GM19240 (cell line): ENCODE data around the gene KCNIP4.
"Not testable (repeated sequence)": the region's sequence is repeated elsewhere in the genome, so short reads cannot be mapped to it uniquely, and the experiment has no call there.

ENCODE experiments used
- DNase-seq: peaks from one replicate; pipeline ENCODE4 v3.0.0; 2011; ENCODE audit warnings: low spot score; ENCODE audit not compliant: insufficient read length

The KCNIP4 gene

GRCh38 chr4:21376176-21376575 is 572.4 kb downstream of the KCNIP4 start:
- DNase-seq = no peak

DNA sequence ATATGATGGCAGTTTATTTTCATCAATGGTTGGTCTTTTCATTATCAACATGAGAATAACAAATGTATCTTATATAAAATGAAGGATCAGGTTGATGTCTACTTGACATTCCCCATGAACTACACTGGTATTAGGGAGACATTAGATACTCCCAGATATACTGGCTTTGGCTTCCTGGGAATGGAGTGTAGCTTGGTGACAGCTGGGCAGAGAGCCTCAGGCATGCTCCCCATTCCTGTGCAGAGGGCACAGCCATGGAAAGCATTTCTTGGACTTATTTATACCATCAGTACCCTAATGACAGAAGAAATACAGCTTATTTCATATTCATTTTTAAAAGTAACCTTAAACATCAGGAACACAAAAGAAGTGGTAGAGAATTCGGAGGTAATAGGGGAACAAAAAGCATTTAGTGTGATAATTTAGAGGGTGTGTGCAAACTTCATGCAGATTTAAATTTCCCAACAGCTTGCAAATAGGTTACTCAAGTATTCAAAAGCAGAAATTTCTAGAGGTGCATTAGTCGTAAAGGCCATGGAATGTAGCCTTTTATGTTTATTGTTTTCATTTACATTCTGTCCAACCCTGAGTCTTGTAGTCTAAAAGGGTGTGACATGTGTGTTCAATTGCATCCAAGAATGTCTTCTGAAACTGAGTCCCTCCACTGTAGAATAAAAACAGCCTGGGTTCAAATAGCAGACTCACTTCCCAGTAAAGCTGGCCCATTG is 573.8 kb downstream of the KCNIP4 start:
- DNase-seq = no peak

- DNase-seq = no peak
Measured at GRCh38 chr4:21367567-21367966, 581.0 kb downstream of the KCNIP4 start.

- no peak for DNase-seq
Measured at GRCh38 chr4:21366840-21367239, 581.7 kb downstream of the KCNIP4 start.

DNA sequence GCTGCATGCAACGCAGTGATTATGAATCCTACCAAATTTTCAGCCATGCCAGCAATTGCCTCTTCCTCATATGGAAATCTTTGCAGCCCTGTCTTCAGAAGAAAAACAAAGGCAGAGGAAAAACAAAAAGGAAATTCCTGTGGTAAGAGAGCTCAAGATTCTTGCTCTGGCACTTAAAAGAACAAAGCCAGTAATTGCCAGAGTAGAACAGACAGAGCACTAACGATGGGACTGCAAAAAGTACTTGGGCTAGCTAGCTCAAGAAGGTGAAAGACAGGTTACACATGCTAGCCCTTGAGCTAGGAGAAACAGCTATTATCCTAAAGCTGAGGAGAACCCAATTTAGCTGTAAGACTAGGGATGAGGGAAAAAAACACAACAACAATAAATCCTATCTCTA is 582.3 kb downstream of the KCNIP4 start:
- no peak for DNase-seq

DNA sequence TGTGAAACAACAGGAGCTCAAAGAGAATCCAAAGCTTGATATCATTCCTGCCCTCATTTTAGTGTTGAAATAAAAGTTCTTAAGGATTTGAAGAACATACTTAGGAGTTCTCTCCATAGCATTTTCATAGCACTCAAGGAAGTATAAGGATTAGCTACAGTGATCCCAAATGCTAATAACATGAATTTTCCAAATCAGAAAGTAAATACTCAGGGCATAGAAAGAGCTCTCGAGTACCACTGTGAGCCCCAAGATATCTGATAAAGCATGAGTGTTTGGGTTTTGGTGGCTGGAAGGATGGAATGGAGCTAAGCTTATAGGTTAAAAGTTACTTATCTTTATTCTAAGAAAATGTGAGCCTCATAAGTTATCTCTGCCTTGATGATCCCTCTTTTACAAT is 584.9 kb downstream of the KCNIP4 start:
- DNase-seq = no peak

DNA sequence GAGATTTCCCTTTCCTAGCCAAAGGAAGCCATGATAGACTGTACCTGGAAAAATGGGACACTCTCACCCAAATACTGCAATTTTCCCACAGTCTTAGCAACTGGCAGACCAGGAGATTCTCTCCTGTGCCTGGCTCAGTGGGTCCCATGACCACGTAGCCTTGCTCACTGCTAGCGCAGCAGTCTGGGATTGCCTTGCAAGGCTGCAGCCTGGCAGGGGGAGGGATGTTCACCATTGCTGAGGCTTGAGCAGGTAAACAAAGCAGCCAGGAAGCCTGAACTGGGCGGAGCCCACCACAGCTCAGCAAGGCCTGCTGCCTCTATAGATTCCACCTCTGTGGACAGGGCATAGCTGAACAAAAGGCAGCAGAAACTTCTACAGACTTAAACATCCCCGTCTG is 596.2 kb downstream of the KCNIP4 start:
- DNase-seq = not testable (repeated sequence)

DNA sequence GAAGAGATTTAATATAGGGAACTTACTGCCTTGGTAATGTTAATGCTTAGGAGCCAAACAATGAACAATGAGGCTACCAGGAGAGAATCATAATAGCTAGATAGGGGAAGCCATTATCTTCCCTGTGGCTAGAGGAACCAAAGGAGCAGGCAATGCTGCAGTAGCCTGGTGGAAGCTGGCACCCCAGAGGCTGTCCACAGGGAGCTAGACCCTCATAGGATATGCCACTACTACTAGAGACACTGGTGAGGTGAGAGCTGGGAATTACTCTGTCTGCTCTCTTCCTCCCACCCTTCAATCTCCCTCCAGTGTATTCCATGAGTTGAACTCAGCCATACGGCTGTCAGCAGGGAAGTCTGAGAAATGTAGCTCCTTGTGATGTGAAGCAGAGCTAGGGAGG is 601.4 kb downstream of the KCNIP4 start:
- DNase-seq = no peak

- no peak for DNase-seq
Measured at GRCh38 chr4:21327976-21328700, 620.4 kb downstream of the KCNIP4 start.

- no peak for DNase-seq
Measured at GRCh38 chr4:21320034-21320433, 628.5 kb downstream of the KCNIP4 start.

DNA sequence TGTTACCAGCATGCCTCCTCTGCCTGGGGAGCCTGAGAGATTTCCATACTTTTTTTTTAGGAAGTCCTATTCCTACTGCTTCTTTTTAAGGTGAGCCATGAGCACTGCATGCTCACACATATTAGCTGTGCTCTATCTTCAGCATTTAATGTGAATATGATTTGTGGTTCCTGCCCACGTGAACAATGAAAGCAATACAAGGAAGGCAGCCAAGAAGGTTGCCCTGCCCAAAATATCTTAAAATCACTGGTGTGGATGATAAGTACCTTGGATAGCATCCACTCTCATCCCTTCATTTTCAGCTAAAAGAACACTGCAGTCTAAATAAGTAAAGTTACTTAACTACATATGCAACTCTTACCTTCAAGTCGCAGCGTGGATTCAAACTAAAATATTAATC is 640.9 kb downstream of the KCNIP4 start:
- DNase-seq = no peak

- no peak for DNase-seq
Measured at GRCh38 chr4:21304540-21304887, 644.1 kb downstream of the KCNIP4 start.

- no peak for DNase-seq
Measured at GRCh38 chr4:21290562-21290961, 658.0 kb downstream of the KCNIP4 start.

DNA sequence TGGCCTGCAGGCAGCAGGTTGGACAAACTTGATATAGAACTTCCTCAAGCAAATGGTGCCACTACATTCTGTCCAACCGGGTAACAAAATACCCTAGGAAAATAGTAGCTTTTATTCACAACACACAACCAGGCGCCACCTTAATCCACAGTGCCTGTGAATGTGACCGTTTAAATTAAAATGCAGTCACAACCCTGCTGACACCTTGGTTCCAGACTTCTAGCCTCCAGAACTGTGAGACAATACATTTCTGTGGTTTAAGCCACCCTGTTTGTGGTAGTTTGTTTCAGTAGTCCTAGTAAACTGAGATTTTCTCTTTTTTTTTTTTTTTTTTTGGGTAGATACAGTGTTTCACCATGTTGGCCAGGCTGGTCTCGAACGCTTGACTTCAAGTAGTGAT is 672.5 kb downstream of the KCNIP4 start:
- DNase-seq = no peak

DNA sequence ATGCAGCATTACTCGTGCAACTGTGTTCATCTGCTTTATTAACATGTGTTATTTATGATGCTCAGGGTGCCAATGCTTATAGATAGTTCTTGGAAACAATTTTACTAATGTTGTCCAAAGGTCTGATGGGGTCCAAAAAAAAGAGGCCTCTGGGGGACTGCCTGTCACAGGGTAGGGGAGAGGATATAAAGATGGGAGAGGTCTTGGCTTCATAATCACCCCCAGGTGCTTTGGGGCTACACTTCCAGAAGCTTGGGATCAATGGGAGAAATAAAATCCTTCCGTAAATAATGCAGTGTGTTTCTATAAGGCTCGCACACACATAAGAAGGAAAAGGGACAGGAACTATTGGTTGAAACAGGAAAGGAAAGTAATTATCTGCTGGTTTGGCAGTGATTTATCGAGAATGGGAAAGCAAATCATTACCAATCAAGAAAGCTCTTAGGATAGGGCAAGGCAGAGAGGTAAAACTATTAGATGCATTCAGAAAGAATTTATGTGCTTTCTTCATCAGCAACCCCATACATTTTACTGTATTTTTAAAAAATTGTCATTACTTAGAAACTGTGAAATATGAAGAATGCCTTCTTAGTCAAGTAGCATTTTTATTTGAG is 677.0 kb downstream of the KCNIP4 start:
- DNase-seq = no peak

DNA sequence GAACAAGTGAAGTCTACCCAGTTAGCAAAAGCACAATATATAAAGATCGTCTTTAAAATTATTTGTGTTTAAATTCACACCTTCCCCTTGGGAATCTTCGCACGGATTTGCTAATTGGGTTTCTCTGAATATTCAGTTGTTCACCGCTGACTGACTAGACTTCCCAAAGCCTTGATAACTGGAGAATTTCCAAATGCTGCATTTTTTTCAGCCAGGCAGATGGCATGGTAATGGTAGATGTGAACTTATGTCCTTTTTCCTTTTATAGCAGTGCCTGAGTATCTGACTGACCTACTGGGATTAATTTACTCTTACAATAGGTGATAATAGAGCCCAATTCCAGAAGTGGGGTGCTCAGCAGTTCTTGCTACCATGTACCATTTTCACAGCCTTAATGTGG is 700.2 kb downstream of the KCNIP4 start:
- no peak for DNase-seq

DNA sequence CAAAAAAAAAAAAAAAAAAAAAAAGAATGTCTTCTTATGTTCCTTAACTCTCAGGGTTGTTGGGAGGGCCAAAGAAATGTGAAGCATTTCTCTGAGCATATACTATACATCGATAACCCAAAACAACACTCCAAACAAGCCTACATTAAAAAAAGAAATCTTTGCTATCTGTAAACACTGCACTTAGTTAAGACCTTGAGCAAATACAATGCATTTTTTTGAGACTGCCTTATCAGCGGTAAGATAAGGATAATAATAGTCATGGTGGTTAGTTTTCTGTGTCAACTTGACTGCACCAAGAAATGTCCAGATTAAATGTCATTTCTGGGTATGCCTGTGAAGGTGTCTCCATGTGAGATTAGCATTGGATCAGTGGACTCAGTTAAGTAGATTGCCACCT is 706.4 kb downstream of the KCNIP4 start:
- DNase-seq = no peak

GRCh38 chr4:21226637-21227538 is 721.7 kb downstream of the KCNIP4 start:
- DNase-seq = no peak

DNA sequence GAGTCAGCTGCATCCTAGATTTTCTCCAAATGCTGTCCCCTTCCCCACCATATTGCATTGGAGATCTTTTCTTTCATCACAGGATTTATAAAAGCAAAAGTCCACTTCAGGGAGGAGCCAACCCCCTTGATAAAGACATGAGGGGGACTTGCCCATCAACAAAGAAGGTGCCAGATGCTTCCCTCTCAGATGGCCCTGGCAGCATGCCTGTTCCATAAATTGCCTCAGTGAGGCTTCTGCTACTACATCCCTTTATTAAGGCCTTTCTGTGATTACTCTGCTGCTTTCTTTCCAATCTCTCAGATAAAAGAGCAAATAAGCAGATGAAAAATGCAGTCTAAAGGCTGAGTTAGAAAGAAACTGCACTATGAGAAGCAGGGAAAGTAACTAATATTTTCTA is 736.7 kb downstream of the KCNIP4 start:
- no peak for DNase-seq

DNA sequence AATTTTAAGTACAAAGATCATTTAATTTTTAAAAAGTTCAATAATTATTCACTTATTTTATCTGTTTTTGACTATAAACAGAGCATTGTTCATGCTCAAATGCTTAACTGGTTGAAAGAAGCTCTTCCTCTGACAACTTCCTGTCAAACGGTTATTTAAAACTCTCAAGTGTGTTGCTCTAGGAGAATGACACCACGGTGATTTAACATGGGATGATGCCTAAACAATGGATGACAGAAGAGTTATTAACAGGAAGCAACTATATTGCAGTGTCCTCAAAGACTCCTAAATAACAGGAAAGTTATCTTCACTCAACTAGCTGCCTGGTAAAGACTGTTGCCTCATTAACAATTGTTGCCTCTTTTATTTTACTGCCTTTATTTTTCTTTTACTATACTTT is 738.7 kb downstream of the KCNIP4 start:
- DNase-seq = no peak

- DNase-seq = no peak
Measured at GRCh38 chr4:21205821-21206531, 742.6 kb downstream of the KCNIP4 start.
